ENCODE data around the gene ZNF821.
"Not testable (repeated sequence)": the region's sequence is repeated elsewhere in the genome, so short reads cannot be mapped to it uniquely, and the experiment has no call there.

The ZNF821 gene, protein sequence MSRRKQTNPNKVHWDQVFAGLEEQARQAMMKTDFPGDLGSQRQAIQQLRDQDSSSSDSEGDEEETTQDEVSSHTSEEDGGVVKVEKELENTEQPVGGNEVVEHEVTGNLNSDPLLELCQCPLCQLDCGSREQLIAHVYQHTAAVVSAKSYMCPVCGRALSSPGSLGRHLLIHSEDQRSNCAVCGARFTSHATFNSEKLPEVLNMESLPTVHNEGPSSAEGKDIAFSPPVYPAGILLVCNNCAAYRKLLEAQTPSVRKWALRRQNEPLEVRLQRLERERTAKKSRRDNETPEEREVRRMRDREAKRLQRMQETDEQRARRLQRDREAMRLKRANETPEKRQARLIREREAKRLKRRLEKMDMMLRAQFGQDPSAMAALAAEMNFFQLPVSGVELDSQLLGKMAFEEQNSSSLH

DNA sequence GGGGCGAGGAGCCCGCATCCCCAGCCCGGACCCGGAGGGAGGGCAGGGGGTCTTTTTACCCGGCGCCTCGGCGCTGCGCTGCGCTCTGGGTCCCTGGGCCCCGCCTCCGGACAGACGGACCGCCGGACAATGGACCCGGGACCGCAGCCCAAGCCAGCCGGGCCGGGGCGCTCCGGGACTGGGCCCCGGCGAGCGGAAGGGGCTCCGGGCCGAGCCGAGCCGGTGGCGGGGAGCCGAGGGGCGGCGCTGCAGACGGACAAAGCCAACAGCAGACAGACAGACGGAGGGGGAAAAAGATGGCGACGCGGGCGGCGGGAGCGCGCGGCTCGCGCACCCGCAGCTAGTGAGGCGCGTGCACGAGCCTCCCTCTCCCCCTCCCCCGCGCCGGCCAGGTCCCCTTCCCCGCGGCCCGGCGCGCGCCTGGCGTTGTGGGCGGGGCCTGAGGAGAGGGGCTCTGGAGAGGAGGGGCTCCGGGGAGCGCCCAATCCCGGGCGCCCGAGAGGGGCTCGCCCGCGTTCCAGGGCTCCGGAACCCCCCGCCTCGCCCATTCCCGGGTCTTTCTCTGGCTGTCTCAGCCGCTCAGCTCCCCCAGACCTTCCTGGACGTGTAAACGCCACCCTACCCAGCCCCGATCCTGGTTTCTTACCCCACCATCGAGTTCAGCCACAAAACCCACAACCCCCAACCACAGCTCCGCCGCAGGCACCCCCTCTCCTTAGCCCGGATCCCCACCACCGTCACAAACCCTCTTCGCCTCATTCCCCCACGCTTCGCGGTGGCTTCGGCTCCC is at the start of gene ZNF821:
TSS of gene ZNF821 (minus strand) at position 334 of the 790 bp plus-strand sequence. CDS start 4,236 bp downstream, outside the sequence.
- DNase-seq = peak; percentile 93

DNA sequence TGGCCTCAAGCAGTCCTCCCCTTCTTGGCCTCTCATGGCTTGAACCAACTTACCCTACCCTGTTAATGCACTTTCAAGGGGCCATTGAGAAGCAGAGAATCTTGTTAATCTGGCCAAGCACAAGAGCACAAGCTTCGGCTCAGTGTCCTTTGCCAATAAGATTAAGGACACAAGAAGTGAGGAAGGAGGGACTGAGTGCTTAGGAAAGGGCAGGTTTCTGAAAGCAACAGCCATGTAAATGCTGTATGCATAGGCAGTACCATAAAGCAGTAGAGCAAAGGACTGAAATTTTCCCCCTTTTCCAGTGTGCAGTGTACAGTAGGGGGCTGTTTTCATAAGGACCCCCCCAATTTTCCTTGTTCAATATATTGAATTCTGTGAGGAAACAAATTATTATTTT is 49.0 kb upstream of the ZNF821 start:
- DNase-seq = peak; percentile 75

DNA sequence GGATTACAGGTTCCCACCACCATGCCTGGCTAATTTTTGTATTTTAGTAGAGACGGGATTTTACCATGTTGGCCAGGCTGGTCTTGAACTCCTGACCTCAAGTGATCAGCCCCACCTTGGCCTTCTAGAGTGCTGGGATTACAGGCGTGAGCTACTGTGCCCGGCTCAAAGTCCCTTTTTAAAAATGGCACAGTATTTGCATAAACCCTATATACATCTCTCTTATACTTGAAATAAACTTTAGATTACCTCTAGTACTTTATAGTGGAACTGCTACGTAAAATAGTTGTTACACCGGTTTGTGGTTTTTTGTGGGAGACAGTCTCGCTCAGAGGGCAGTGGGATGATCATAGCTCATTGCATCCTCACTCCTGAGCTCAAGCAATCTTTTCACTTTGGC is 47.6 kb upstream of the ZNF821 start:
- DNase-seq = no peak

DNA sequence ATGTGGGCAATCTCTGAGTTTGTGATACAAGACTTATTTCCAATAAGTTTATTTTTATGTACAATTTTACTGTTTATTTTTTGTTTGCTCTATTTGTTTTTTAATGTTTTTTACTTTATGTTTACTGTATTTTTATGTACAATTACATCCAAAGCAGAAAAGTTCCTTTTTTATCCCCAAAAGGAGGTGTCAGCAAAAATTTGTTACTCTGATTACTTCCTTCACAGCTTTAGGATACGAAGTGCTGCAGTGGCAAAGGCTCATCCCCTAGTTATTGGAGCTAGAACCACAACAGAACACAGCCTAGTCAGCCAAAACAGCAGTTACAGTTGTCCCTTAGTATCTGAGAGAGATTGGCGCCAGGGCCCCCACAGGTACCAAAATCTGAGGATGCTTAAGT is 47.0 kb upstream of the ZNF821 start:
- no peak for DNase-seq

DNA sequence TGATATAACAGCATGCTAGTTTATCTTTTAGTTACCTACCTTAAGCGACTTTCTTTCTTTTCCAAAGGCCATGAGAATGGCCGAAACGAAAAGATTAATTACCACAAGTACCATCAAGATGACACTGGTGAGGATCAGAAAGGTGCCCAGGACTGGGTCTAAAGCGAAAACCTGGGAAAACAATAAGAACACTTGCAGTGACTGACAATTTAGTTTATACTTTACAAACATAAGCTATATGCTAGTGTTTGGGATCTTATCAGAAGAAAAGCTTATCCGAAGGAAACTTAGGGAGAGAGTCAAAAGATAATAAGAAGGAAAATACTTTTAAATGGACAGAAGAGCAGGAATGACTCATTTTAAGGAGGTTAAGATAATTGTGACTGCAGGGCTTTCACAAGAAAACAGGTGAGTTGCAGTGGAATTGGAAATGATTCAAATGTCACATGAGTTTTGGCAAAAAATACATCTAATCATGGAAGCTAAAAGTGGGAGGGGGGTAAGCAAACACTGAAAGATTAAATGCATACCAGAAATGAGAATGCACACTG is 46.1 kb upstream of the ZNF821 start:
- no peak for DNase-seq

DNA sequence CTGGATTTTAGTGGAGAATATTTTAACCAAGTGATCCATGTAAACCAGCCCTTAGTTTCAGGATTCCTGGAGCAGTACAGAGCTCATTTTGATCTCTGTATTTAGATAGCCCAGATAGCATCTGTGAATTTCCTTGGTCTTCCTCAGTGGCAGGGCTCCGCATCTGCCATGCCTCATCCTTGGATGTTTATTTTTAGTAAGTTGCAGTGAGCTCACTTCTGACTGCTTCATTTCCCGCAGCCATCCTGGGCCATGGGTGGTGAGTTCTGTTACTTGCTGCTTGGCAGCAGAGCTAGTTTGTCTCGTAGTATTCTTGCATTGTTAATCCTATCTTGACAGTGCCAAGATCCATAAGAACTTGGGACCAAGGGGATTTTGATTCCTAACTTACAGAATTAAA is 45.1 kb upstream of the ZNF821 start:
- DNase-seq = peak; percentile 48

DNA sequence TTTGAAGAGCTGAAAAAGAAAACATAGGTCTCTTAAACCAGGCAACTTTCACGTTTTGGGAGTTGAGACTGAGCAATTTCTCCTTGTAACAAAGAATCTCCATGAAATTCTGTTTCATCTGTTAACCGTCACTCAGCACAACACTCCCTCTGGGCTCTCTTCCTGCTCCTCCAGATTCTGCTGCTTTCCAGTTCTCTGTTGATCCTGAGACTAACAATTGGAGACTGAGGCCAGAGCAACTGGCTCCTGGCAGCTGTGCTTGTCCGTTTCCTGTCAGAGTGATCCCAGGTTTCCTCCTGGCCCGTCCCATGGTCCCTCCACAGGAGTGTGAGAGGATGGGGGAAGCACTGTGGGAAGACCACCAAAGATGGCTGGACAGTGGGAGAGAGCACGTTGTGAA is 43.8 kb upstream of the ZNF821 start:
- no peak for DNase-seq

DNA sequence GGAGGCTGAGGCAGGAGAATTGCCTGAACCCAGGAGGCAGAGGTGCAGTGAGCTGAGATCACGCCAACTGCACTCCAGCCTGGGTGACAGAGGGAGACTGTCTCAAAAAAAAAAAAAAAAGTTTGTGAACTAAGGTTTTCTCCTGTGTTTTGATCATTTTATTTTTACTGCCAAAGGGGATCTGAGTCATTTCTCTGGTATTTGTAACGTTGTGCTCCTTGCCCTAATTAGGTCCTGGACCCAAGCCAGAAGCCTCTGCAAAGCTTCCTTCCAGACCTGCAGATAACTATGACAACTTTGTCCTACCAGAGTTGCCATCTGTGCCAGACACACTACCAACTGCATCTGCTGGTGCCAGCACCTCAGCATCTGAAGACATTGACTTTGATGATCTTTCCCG is 43.4 kb upstream of the ZNF821 start:
- DNase-seq = no peak

DNA sequence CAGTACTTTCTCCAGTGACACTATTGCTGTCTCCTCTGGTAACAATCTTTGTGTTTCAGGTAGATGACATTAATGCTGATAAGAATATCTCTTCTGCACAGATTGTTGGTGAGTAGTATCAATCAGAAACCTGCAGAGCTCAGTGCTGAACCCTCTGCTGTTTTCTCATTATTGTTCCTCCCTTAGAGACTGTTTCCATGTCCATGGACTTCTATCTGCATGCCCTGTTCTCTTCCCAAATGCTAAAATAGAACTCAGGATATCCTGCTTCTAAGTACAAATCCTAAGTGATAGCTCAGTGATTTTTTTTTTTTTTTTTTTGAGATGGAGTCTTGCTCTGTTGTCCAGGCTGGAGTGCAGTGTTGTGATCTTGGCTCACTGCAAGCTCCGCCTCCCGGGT is 40.7 kb upstream of the ZNF821 start:
- DNase-seq = no peak

DNA sequence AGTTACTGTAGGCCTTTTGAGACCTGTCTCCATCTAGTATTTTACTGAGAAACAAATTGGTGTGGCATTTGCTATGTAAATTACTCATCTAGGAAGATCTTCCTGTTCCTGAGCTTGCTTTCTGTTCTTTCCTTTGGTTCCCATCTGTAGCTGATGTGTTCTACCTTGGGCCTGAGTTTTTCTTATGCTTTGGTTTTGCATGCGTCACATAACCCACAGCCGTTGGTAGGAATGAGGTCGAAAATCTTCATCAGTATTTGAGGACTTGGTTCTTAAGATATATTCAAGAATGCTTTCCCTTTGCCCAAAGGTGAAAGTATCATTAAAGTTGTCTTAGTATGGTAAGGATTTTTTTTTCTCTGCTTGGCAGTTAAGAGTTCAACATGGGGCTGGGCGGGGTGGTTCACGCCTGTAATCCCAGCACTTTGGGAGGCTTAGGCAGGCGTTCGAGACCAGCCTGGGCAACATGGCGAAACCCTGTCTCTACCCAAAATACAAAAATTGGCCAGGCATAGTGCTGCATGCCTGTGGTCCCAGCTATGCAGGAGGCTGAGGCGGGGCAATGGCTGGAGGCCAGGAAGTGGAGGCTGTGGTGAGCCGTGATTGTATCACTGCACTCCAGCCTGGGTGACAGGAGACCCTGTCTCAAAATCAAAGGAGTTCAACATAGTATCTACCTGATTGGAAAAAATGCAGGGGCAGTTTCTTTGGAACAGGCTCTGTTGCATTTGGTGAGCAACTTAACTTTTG is 40.1 kb upstream of the ZNF821 start:
- no peak for DNase-seq

DNA sequence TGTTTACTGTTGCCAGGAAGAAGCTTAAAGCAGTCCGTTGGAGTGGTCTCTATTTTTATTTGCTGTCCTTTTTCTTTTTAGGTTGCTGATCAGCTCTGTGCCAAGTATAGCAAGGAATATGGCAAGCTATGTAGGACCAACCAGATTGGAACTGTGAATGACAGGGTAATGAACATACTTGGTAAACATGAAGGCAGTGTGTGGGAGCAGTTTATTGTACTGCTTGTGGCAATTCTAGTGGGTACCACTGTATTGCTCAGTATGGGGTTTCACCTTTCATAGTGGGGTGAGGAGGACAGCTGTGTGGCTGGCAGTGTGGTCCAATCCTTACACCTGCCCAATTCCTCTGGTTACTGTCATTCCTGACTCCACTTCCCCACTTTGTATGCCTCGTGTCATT is 36.7 kb upstream of the ZNF821 start:
- no peak for DNase-seq

DNA sequence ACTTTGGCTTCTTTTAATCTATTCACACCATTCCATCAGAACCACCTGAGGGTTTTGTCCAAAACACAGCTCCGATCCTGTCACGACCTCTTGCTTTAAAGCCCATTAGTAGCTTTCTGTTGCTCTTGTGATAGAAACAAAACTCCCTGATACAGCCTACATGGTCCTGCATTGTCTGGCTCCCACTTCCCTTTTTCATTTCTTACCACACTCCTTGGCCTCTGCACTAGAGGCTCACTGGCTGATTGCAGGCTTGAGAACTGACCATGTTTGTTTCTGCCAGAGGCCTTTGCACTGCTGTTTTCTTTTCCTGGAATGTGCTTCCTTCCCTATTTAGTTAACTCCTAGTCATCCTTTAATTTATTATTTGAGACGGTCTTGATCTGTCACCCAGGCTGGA is 35.1 kb upstream of the ZNF821 start:
- DNase-seq = no peak

DNA sequence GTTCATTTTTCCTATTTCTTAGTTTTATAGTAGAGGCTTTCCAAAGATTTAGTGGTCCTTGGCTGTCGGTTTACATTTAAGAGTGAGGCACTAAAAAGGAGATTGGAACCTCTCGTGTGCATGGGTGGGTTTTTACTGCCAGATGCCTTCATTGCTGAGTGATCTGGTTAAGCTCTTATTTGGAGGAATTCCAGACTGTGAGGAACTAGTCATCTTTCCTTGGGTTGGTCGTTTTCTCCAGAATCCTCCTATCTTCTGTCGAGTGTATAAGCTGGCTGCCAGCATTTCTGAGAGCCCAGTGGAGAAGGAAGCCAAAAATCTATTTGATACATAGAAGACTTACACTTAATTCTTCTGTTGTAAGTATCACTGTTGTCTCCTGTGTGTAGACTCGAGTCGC is 33.9 kb upstream of the ZNF821 start:
- DNase-seq = peak; percentile 1

DNA sequence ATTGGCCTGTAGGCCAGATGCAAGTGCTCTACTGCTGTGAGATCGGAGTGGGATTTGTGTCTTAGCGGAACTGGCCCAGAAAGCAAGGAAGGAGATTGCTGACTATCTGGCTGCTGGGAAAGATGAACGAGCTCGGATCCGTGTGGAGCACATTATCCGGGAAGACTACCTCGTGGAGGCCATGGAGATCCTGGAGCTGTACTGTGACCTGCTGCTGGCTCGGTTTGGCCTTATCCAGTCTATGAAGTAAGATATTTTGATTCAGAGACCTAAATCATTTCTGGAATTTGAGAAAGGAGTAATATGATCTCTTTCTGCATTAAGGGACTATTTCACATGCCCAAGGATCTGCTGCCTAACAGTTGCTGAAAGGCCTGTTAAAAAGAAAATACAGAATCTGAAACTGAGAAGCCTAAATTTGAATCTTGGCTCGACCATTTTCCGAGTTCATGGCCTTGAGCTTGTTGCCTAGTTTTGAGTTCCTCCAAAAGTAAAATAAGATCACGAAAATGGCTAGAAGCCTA is 32.5 kb upstream of the ZNF821 start:
- DNase-seq = no peak

DNA sequence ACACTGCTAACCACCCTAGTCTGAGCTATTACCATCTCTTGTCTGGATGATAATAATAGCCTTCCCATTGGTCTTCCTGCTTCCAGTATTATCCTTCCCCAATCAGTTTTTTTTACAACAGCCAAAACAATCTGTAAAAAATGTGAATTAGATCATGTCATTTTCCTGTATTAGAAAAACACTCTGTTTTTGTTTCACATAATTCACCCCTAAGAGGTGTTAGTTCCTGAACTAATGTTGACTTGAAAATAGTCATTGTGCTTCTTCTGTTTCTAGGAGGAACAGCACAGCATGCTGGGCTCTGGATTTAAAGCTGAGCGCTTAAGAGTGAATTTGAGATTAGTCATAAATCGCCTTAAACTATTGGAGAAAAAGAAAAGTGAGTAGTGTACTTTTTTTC is 31.4 kb upstream of the ZNF821 start:
- no peak for DNase-seq

DNA sequence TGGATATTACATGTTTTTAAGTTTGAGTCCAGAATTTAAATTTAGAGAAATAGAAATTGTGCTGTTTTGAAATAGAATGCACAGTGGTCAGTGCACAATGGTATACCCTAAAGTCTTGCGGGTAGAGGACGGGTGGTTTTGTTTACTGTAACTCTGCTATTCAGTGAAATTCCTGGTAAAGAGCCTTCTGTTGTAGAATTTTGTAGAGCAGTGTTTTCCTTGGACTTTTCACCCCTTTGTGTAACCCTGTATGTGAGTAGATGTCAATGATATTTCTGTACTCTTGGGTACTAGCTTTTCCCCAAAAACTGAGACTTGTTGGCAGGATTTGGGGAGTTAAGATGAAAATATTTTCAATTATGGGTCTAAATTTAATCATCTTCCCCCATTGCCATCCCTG is 30.8 kb upstream of the ZNF821 start:
- no peak for DNase-seq

DNA sequence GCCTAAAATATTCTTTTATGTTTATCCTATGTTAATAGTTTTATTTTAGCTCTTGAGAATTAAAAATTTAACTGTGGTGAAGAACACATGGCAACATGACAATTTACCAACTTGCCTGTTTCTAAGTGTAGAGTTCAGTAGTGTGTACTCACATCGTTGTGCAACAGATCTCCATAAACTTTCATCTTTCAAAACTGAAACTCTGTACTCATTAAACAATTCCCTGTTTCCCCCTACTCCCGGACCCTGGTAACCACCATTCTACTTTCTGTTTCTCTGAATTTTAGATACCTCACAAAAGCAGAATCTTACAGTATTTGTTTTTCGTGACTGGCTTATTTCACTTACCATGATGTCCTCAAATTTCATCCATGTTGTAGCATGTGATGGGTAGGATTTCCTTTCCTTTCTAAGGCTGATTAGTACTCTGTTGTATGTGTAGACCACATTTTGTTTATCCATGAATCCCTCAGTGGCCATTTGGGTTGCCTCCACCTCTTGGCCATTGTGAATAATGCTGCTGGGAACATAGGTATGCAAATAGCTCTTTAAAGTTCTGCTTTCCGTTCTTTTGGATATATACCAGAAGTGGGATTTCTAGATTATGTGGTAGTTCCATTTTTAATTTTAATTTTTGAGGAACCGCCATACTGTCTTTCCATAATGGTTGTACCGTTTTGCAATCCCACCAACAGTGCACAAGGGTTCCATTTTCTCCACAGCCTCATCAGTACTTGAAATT is 28.7 kb upstream of the ZNF821 start:
- no peak for DNase-seq

DNA sequence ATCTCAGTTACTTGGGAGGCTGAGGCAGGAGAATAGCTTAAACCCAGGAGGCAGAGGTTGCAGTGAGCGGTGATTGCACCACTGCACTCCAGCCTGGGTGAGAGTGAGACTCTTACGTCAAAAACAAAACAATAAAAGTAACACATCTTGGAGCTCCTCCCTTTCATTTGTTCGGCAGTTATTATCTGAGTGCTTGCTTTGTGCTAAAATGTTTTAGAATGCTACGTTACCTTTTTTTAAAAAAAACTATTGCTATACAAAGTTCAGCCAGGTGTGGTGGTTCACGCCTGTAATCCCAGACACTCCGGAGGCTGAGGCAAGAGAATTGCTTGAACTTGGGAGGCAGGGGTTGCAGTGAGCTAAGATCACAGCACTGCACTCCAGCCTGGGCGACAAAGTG is 27.1 kb upstream of the ZNF821 start:
- DNase-seq = no peak

DNA sequence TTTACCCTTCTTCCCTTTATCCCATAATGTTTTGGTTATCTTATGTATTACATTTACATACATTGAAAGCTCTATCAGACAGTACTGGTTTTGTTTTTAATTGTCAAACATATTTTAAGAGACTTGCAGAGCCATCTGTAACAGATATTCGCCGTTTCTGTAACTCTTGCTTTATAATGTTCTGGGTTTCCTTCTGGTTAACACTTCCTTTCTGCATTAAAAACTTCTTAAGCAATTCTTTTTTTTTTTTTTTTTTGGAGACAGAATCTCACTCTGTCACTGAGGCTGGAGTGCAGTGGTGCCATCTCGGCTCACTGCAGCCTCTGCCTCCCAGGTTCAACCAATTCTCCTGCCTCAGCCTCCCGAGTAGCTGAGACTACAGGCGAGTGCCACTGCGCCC is 21.8 kb upstream of the ZNF821 start:
- not testable (repeated sequence) for DNase-seq

DNA sequence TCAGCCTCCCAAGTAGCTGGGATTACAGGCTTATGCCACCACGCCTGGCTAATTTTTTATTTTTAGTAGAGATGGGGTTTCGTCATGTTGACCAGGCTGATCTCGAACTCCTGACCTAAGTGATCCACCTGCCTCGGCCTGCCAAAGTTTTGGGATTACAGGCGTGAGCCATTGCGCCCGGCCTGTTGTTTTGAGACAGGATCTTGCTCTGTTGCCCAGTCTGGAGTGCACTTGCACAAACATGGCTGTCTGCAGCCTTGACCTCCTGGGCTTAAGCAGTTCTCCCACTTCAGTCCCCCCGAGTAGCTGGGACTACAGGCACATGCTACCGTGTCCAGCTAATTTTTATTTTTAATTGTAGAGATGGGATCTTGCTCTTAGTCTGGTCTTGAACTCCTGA is 20.3 kb upstream of the ZNF821 start:
- DNase-seq = no peak

DNA sequence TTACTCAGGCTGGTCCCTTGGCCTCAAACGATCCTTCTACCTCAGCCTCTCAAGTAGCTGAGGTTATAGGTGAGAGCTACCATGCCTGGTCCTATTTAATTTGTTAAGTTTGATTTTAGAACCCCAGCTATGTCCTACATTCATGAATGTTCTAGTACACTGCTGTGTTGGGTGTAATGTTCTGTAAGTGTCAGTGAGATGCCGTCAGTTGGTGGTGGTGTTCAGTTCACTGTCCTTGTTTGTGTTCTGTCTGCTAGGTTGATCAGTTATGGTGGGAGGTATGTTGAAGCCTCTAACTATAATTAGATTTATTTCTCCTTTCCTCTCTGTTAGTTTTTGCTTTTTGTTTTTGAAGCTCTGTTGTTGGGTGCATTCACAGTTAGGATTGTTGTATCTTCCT is 19.6 kb upstream of the ZNF821 start:
- no peak for DNase-seq

DNA sequence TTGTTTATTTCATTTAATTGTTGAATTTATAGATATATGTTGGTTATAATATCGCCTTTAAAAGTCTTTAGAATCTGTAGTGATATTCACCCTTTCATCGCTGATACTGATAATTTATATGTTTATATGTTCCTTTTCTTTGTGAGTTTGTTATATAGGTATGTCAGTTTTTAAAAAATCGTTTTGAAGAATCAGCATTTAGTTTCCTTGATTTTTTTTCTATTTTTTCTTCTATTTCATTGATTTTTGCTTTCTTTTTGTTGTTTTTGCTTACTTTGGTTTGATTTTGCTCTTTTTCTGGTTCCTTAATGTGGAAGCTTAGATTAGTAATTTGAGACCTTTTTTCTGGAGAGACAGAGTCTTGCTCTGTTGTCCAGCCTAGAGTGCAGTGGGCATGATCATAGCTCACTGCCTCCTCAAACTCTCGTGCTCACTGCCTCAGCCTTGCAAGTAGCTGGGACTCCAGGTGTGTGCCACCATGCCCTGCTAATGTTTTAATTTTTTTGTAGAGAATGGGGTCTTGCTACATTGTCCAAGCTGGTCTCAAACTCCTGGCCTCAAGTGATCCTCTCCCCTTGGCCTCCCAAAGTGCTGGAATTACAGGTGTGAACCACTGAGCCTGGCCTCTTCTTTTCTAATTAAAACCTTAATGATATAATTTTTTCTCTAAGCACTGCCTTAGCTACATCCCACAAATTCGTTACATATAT is 18.8 kb upstream of the ZNF821 start:
- no peak for DNase-seq
